Psoas muscle (tissue), 8 donors: Measurements from ENCODE around the gene DHX29. TPM values are rescaled to one million over a fixed set of nuclear protein-coding genes. Genes with fewer than 3 reads are reported as not detected.

Source experiments
- ATAC-seq, 4 donors: fragments of 200-7000 bp; cut with Tn5 transposase; one replicate each; pipeline ENCODE4 v1.9.1; 2020; ENCODE audit warnings: moderate library complexity in 3 of 4, mild to moderate bottlenecking in 2 of 4
- DNase-seq, 2 donors: peaks; one replicate each; pipeline ENCODE4 v3.0.0-alpha.2; 2020
- H3K27ac ChIP-seq: fragments of 200-600 bp; one replicate; pipeline ENCODE4 v1.8.0; 2022
- H3K27me3 ChIP-seq, 3 donors: fragments of 200-600 bp in 1 of 3; one replicate each; pipeline versions ENCODE4 v1.6.1 to v1.8.0; 2013 to 2022; ENCODE audit warnings: low read length in 2 of 3, mild to moderate bottlenecking in 2 of 3, moderate library complexity in 1 of 3; ENCODE audit not compliant: insufficient read depth in 3 of 3
- H3K36me3 ChIP-seq, 2 donors: fragments of 200-600 bp in 1 of 2; one replicate each; pipeline versions ENCODE4 v1.6.1 to v1.8.0; 2013 to 2022; ENCODE audit warnings: low read depth in 1 of 2, mild to moderate bottlenecking in 1 of 2, moderate library complexity in 1 of 2; ENCODE audit not compliant: insufficient read depth in 1 of 2
- H3K4me1 ChIP-seq: fragments of 200-600 bp; one replicate; pipeline ENCODE4 v1.8.0; 2022
- H3K4me3 ChIP-seq: fragments of 200-600 bp; one replicate; pipeline ENCODE4 v1.8.0; 2022; ENCODE audit warnings: mild to moderate bottlenecking
- H3K9me3 ChIP-seq: fragments of 200-600 bp; one replicate; pipeline ENCODE4 v1.8.0; 2022
- WGBS, 3 donors: extraction: QIAGEN DNeasy Blood & Tissue Kit; methylation state at CpG; one replicate each; pipeline versions ENCODE4 v1.1.6 to v1.1.7; 2013; 5-methylcytosine and 5-hydroxymethylcytosine counted together
- intact Hi-C, 2 donors: fragments of 100-400 bp; cut with DNase I; formaldehyde crosslinking; loops; one replicate each; pipeline versions ENCODE4 v1.11.0 to v1.14.2; 2022
- polyA plus RNA-seq, 3 donors: library from polyadenylated mRNA; stranded (reverse); fragments of 200-250 nt; gene quantifications; one replicate each; pipeline ENCODE4 v1.2.3, GENCODE V29; 2013
- total RNA-seq, 4 donors: library from RNA; stranded (reverse); fragmentation: NEBNext Ultra II Directional in 2 of 4; extraction: Animal tissue kit (Norgen Biotek cat#: 25700) in 2 of 4; gene quantifications; one replicate each; pipeline versions ENCODE4 v1.2.1 to v1.2.4, GENCODE V29; 2021 to 2023
- TF ChIP-seq, protein P1 (sequence below): fragments of 200-600 bp; IDR thresholded peaks from one replicate; pipeline ENCODE4 v1.8.0; 2022; ENCODE audit warnings: antibody characterized with exemption
- donor health status: healthy with polysubstance abuse.
- donor health status: DM: no; HTN: no; CAD: no; lungs with moderate emphysema.
- donor health status: Bipolar disorder and iron deficiency.
- donor health status: healthy.
- donor health status: DM: yes; HTN: yes; CAD: no.
- donor health status: DM: no; HTN: no; CAD: no.
- donor health status: DM: no; HTN: no; CAD: no.
- donor health status: DM: yes; HTN: yes; CAD: no.

Gene DHX29
- total and polyA plus RNA-seq, 7 donors: 16.1 to 47.7 (median 28.8) TPM

- intact Hi-C loops: no loop called here
- ATAC-seq: peak in 3 of 4 donors; percentile 13 to 46 (median 44)
- H3K36me3 ChIP-seq: no peaks in the 10 kb centered on the region
- TF ChIP-seq, protein P1, sequence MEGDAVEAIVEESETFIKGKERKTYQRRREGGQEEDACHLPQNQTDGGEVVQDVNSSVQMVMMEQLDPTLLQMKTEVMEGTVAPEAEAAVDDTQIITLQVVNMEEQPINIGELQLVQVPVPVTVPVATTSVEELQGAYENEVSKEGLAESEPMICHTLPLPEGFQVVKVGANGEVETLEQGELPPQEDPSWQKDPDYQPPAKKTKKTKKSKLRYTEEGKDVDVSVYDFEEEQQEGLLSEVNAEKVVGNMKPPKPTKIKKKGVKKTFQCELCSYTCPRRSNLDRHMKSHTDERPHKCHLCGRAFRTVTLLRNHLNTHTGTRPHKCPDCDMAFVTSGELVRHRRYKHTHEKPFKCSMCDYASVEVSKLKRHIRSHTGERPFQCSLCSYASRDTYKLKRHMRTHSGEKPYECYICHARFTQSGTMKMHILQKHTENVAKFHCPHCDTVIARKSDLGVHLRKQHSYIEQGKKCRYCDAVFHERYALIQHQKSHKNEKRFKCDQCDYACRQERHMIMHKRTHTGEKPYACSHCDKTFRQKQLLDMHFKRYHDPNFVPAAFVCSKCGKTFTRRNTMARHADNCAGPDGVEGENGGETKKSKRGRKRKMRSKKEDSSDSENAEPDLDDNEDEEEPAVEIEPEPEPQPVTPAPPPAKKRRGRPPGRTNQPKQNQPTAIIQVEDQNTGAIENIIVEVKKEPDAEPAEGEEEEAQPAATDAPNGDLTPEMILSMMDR: no peak
- H3K4me1 ChIP-seq: peaks cover 7% of the 10 kb centered on the region
- peaks cover 11 to 78% (median 40%) of the 10 kb centered on the region in 3 donors for H3K27me3 ChIP-seq
- DNase-seq: peak in 1 of 2 donors; percentile 40
- H3K4me3 ChIP-seq: peak overlapping the region; percentile 51
- WGBS, 3 donors: 6 to 8% (median 8%) methylated on average over 60 to 62 of the region's 62 CpGs
- no peaks in the 10 kb centered on the region for H3K9me3 ChIP-seq
- no peak overlapping the region for H3K27ac ChIP-seq
Observed at GRCh38 chr5:55220433-55221185, 86.9 kb downstream of the DHX29 start.

- 94 to 98% (median 97%) methylated on average over 3 of the region's 3 CpGs for WGBS, 3 donors
- Histone ChIP-seq H3K36me3 (no peaks in the 10 kb centered on the region), H3K9me3 (no peaks in the 10 kb centered on the region), H3K27ac (no peak overlapping the region), H3K27me3 (peaks cover 8 to 70% (median 31%) of the 10 kb centered on the region in 3 donors), H3K4me1 (peaks cover 7% of the 10 kb centered on the region), H3K4me3 (no peak overlapping the region)
- TF ChIP-seq, protein P1: no peak
- no peak for ATAC-seq
- intact Hi-C loops: no loop called here
- DNase-seq: no peak
Observed at GRCh38 chr5:55219770-55220169, 87.7 kb downstream of the DHX29 start.

GRCh38 chr5:55218967-55219366, 88.5 kb downstream of the DHX29 start:
- no peak overlapping the region for H3K27ac ChIP-seq
- no peaks in the 10 kb centered on the region for H3K9me3 ChIP-seq
- H3K36me3 ChIP-seq: no peaks in the 10 kb centered on the region
- 48 to 53% (median 49%) methylated on average over 4 of the region's 4 CpGs for WGBS, 3 donors
- no peak for DNase-seq
- peaks cover 8 to 62% (median 29%) of the 10 kb centered on the region in 3 donors for H3K27me3 ChIP-seq
- TF ChIP-seq, protein P1: no peak
- ATAC-seq: no peak
- peaks cover 7% of the 10 kb centered on the region for H3K4me1 ChIP-seq
- H3K4me3 ChIP-seq: no peak overlapping the region
- intact Hi-C loops: no loop called here

- no peaks in the 10 kb centered on the region for H3K36me3 ChIP-seq
- no peak for ATAC-seq
- H3K4me3 ChIP-seq: no peak overlapping the region
- DNase-seq: no peak
- H3K9me3 ChIP-seq: no peaks in the 10 kb centered on the region
- peaks cover 0 to 11% (median 0%) of the 10 kb centered on the region in 3 donors for H3K27me3 ChIP-seq
- H3K4me1 ChIP-seq: no peaks in the 10 kb centered on the region
- intact Hi-C loops: no loop called here
- TF ChIP-seq, protein P1: no peak
- WGBS, 3 donors: 78 to 85% (median 83%) methylated on average over 2 of the region's 2 CpGs
- no peak overlapping the region for H3K27ac ChIP-seq
Observed at GRCh38 chr5:55211184-55211874, 96.2 kb downstream of the DHX29 start.

Other genes with a start within 250 kb of the DHX29 start
- 1 to 10 TPM in 1 of 4 donors, under 1 TPM in 3; 0.43 to 1.4 (median 0.54) TPM for gene GZMA, start 205.0 kb downstream of the DHX29 start, total RNA-seq
- under 1 TPM; 0.08 to 0.44 (median 0.16) TPM for gene GZMA, start 205.0 kb downstream of the DHX29 start, polyA plus RNA-seq
- 1 to 10 TPM; 1.9 to 4.2 (median 3.2) TPM for gene GPX8, start 147.5 kb downstream of the DHX29 start, total RNA-seq
- gene GPX8, start 147.5 kb downstream of the DHX29 start, polyA plus RNA-seq: 1 to 10 TPM; 1.6 to 2.4 (median 2.3) TPM
- gene CDC20B, start 134.5 kb downstream of the DHX29 start, total RNA-seq: not detected
- not detected for gene CDC20B, start 134.5 kb downstream of the DHX29 start, polyA plus RNA-seq
- not detected for gene MCIDAS, start 80.4 kb downstream of the DHX29 start, total RNA-seq
- not detected for gene MCIDAS, start 80.4 kb downstream of the DHX29 start, polyA plus RNA-seq
- gene CCNO, start 74.1 kb downstream of the DHX29 start, total RNA-seq: not detected
- not detected for gene CCNO, start 74.1 kb downstream of the DHX29 start, polyA plus RNA-seq
- gene MTREX, start 295 bp upstream of the DHX29 start, total RNA-seq: 10 to 100 TPM; 59.5 to 79.4 (median 75.4) TPM
- 10 to 100 TPM; 26.7 to 42.8 (median 35.1) TPM for gene MTREX, start 295 bp upstream of the DHX29 start, polyA plus RNA-seq
- gene PLPP1, start 227.3 kb upstream of the DHX29 start, total RNA-seq: 10 to 100 TPM; 25.4 to 57.3 (median 37.6) TPM
- gene PLPP1, start 227.3 kb upstream of the DHX29 start, polyA plus RNA-seq: 10 to 100 TPM; 22.0 to 81.5 (median 46.1) TPM